Neural cell (in vitro differentiated cells): ENCODE data around the gene SH3TC1.

Source experiments
- EZH2 ChIP-seq: fragments of 200-600, 300-800 bp; shearing (Covaris generic), sonication (generic); IDR thresholded peaks from 2 replicates; pipeline ENCODE4 v1.6.1; 2014; ENCODE audit warnings: antibody characterized with exemption, low read length, borderline replicate concordance, mild to moderate bottlenecking; ENCODE audit not compliant: insufficient read depth, poor library complexity, severe bottlenecking
- MXI1 ChIP-seq: fragments of 450-650 bp; conservative IDR thresholded peaks from 2 replicates; pipeline ENCODE4 v1.6.1; 2014; ENCODE audit warnings: antibody characterized with exemption, mild to moderate bottlenecking; ENCODE audit not compliant: poor library complexity, severe bottlenecking
- TF ChIP-seq, protein P1 (sequence below): fragments of 450-650 bp; IDR thresholded peaks from 2 replicates; pipeline ENCODE4 v1.5.1; 2014; ENCODE audit warnings: antibody characterized with exemption, mild to moderate bottlenecking, moderate library complexity; ENCODE audit not compliant: poor library complexity, severe bottlenecking

DNA sequence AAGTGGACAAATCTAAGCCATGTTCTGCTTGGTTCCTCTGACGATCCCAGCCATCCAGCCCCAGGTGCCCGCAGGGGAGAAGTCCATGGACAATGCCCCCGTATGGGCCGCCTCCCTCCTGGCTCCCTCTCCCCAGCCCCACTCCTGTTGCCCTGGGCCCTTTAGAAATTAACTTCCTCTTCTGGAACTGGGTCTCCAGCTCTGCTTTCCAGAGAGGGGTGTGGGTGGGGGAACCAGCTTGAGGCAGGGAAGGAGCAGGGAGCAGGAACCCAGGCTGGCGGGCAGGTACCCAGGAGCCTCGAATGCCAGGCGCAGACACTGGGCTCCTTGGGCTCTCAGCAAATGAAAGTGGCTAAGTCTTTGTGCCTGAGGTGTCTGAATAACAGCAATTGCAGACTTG, 27.8 kb upstream of the SH3TC1 start:
- TF ChIP-seq EZH2 (no peak), MXI1 (no peak)
- TF ChIP-seq, protein P1, sequence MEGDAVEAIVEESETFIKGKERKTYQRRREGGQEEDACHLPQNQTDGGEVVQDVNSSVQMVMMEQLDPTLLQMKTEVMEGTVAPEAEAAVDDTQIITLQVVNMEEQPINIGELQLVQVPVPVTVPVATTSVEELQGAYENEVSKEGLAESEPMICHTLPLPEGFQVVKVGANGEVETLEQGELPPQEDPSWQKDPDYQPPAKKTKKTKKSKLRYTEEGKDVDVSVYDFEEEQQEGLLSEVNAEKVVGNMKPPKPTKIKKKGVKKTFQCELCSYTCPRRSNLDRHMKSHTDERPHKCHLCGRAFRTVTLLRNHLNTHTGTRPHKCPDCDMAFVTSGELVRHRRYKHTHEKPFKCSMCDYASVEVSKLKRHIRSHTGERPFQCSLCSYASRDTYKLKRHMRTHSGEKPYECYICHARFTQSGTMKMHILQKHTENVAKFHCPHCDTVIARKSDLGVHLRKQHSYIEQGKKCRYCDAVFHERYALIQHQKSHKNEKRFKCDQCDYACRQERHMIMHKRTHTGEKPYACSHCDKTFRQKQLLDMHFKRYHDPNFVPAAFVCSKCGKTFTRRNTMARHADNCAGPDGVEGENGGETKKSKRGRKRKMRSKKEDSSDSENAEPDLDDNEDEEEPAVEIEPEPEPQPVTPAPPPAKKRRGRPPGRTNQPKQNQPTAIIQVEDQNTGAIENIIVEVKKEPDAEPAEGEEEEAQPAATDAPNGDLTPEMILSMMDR = no peak
